ENCODE data around the gene ELN. TPM values are rescaled to one million over a fixed set of nuclear protein-coding genes. Genes with fewer than 3 reads are reported as not detected.

Gene ELN
- total RNA-seq, 3 donors from 2014 or later = 25.9 to 134 (median 31.8) TPM

DNA sequence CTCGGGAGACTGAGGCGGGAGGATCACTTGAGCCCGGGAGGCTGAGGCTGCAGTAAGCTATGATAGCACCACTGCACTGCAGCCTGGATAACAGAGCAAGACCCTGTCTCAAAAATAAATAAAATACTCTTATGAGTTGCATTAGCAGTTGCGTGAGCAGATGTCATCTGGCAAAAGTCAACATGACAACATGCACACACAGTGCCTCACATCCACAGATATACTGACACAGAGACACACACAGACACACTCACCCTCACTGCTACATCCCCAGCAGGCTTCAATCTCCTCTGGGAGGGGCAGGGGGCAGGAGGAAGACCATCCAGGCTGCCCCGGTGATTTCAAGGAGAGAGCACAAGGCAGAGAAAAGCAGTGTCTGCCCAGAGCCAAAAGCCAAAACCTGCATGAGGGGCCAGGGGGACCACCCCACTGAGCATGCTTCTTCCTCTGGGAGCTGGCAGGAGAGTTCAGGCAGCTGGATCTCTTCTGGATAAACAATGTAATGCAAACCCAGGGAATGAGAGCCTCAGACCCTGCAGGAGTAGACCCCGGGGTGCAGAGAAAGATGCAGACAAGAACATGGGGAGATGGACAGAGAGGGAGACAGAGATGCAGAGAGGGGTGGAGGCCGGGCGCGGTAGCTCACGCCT is 9.6 kb upstream of the ELN start:
- H3K27me3 ChIP-seq = no peaks in the 10 kb centered on the region
- no peak for TF ChIP-seq POLR2A (IDR thresholded peaks at IDR 0.05)
- TF ChIP-seq POLR2AphosphoS5 (IDR thresholded peaks at IDR 0.05) = no peak
- TF ChIP-seq, protein P1, sequence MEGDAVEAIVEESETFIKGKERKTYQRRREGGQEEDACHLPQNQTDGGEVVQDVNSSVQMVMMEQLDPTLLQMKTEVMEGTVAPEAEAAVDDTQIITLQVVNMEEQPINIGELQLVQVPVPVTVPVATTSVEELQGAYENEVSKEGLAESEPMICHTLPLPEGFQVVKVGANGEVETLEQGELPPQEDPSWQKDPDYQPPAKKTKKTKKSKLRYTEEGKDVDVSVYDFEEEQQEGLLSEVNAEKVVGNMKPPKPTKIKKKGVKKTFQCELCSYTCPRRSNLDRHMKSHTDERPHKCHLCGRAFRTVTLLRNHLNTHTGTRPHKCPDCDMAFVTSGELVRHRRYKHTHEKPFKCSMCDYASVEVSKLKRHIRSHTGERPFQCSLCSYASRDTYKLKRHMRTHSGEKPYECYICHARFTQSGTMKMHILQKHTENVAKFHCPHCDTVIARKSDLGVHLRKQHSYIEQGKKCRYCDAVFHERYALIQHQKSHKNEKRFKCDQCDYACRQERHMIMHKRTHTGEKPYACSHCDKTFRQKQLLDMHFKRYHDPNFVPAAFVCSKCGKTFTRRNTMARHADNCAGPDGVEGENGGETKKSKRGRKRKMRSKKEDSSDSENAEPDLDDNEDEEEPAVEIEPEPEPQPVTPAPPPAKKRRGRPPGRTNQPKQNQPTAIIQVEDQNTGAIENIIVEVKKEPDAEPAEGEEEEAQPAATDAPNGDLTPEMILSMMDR (IDR thresholded peaks at IDR 0.05) = no peak
- DNase-seq (ENCODE audit: low spot score in 2 of 2) = no peak
- peaks cover 3 to 7% of the 10 kb centered on the region in 2 donors for H3K4me1 ChIP-seq
- H3K36me3 ChIP-seq = no peaks in the 10 kb centered on the region
- H3K27ac ChIP-seq = no peak overlapping the region
- intact Hi-C loops (cut with DNase I; ENCODE audit: low total_unique reads) = no loop called here
- no peak overlapping the region for H3K4me3 ChIP-seq
- H3K9me3 ChIP-seq = no peaks in the 10 kb centered on the region

- no peak for DNase-seq (ENCODE audit: low spot score in 2 of 2)
- Histone ChIP-seq H3K4me1 (peaks cover 3 to 7% of the 10 kb centered on the region in 2 donors), H3K4me3 (no peak overlapping the region), H3K9me3 (no peaks in the 10 kb centered on the region), H3K27me3 (no peaks in the 10 kb centered on the region), H3K36me3 (no peaks in the 10 kb centered on the region), H3K27ac (no peak overlapping the region)
- intact Hi-C loops (cut with DNase I; ENCODE audit: low total_unique reads) = no loop called here
- no peak for TF ChIP-seq POLR2AphosphoS5 (IDR thresholded peaks at IDR 0.05)
- TF ChIP-seq, protein P1 (IDR thresholded peaks at IDR 0.05) = no peak
- TF ChIP-seq POLR2A (IDR thresholded peaks at IDR 0.05) = no peak
Observed at GRCh38 chr7:74019149-74019548, 8.8 kb upstream of the ELN start.

- TF ChIP-seq, protein P1 (IDR thresholded peaks at IDR 0.05) = no peak
- TF ChIP-seq POLR2AphosphoS5 (IDR thresholded peaks at IDR 0.05) (no peak), POLR2A (IDR thresholded peaks at IDR 0.05) (no peak)
- H3K4me3 ChIP-seq = no peak overlapping the region
- H3K27me3 ChIP-seq = no peaks in the 10 kb centered on the region
- H3K9me3 ChIP-seq = no peaks in the 10 kb centered on the region
- H3K36me3 ChIP-seq = no peaks in the 10 kb centered on the region
- H3K4me1 ChIP-seq = peaks cover 3 to 7% of the 10 kb centered on the region in 2 donors
- intact Hi-C loops (cut with DNase I; ENCODE audit: low total_unique reads) = no loop called here
- H3K27ac ChIP-seq = no peak overlapping the region
- no peak for DNase-seq (ENCODE audit: low spot score in 2 of 2)
Observed at GRCh38 chr7:74020390-74020789, 7.6 kb upstream of the ELN start.

DNA sequence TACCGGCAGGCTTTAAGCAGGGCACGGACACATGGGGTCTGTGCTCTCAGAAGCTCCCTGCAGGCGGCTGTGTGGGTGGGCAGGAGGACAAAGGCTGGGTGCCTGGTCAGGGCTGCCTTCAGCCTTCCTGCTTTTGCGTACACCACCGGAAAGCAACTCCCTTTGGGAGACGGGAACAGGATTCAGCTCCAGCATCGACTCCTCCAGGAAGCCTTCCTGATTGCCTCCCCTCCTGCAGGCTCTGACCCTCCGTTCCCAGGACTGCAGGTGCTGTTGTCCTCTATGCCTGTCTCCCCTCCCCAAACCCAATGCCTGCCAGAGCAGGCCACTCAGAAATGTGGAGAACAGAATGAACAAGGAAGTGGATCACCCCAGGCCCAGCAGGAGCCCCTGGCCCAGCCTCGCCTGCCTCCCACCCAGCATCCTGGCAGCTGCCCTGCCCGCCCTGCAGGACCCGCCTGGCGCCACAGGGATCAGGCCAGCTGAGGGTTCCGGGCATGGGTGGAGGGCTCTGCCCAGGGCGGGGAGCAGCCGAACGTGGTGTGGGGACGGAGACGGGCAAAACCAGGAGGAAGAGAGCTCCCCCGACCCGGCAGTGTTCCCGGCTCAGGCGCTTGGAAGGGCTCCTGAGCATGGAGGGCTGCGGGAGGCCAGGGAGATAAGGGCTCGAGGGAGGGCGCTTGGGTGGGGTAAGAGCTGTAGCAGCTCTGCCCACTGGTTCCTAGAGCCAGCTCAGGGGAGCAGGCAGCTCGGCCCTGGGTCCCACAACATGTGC is 6.2 kb upstream of the ELN start:
- H3K27me3 ChIP-seq = no peaks in the 10 kb centered on the region
- H3K4me1 ChIP-seq = peaks cover 7 to 9% of the 10 kb centered on the region in 2 donors
- H3K36me3 ChIP-seq = no peaks in the 10 kb centered on the region
- no peaks in the 10 kb centered on the region for H3K9me3 ChIP-seq
- H3K4me3 ChIP-seq = no peak overlapping the region
- intact Hi-C loops (cut with DNase I; ENCODE audit: low total_unique reads) = no loop called here
- no peak for DNase-seq (ENCODE audit: low spot score in 2 of 2)
- H3K27ac ChIP-seq = no peak overlapping the region
- TF ChIP-seq POLR2A (IDR thresholded peaks at IDR 0.05) = no peak
- no peak for TF ChIP-seq POLR2AphosphoS5 (IDR thresholded peaks at IDR 0.05)

DNA sequence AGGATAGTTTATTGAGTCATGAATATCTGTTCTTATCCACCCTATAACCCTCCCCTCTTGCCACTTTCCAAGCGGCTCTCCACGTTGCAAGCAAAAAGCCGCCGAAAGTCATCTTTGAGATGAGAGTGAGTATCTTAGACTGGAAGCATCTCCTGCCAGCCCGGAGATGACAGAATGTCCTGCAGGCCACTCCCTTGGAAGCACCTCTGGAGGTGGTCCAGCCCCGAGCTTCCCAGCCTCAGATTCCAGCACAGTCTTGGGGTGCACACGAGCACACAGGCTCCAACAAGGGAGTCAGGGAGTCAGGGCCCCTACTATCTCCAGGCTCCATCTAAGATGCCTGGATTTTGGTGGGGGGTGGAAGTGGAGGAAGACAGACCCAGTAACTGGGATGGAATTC is 5.5 kb upstream of the ELN start:
- H3K36me3 ChIP-seq = no peaks in the 10 kb centered on the region
- H3K4me1 ChIP-seq = peaks cover 7 to 17% of the 10 kb centered on the region in 2 donors
- no peak overlapping the region for H3K27ac ChIP-seq
- TF ChIP-seq POLR2A (IDR thresholded peaks at IDR 0.05) (no peak), POLR2AphosphoS5 (IDR thresholded peaks at IDR 0.05) (no peak)
- TF ChIP-seq, protein P1 (IDR thresholded peaks at IDR 0.05) = no peak
- intact Hi-C loops (cut with DNase I; ENCODE audit: low total_unique reads) = no loop called here
- no peaks in the 10 kb centered on the region for H3K27me3 ChIP-seq
- H3K9me3 ChIP-seq = no peaks in the 10 kb centered on the region
- no peak for DNase-seq (ENCODE audit: low spot score in 2 of 2)
- no peak overlapping the region for H3K4me3 ChIP-seq
